OCI-LY7 (cell line): Measurements from ENCODE around the gene CLMN. TPM values are rescaled to one million over a fixed set of nuclear protein-coding genes. Genes with fewer than 3 reads are reported as not detected.

ENCODE experiments used
- BruUV-seq: library from RNA; stranded (reverse); fragments of 400-500 nt; replicated peaks from 2 replicates; lab custom pipeline; 2021; lab: Mats Ljungman, UMichigan
- CTCF ChIA-PET: fragments of 300-600 bp; sonication (Branson Sonifier 250); formaldehyde crosslinking; loops from one replicate; lab custom pipeline; 2022; ENCODE audit warnings: antibody characterized with exemption; ENCODE audit not compliant: unreplicated experiment; lab: Charles Lee
- POLR2A ChIA-PET: fragments of 300-600 bp; sonication (Branson Sonifier 250); formaldehyde crosslinking; loops from one replicate; lab custom pipeline; 2022; ENCODE audit warnings: antibody characterized with exemption; lab: Charles Lee
- DNase-seq: peaks from one replicate; pipeline ENCODE4 v3.0.0-alpha.2; 2015; ENCODE audit warnings: low spot score
- H2AFZ ChIP-seq: fragments of 200-600 bp; sonication (generic), shearing (Covaris generic); 2 replicates; pipeline ENCODE4 v1.6.1; 2014; ENCODE audit warnings: mild to moderate bottlenecking, antibody characterized with exemption, low read length, moderate library complexity
- H3K27ac ChIP-seq: fragments of 200-600 bp; sonication (generic); 2 replicates; pipeline ENCODE4 v1.5.1; 2014; ENCODE audit warnings: mixed run types, low read depth, mild to moderate bottlenecking, moderate library complexity, low read length, inconsistent platforms; ENCODE audit not compliant: poor library complexity, severe bottlenecking
- H3K36me3 ChIP-seq: fragments of 200-600 bp; sonication (generic); 2 replicates; pipeline ENCODE4 v1.6.1; 2014; ENCODE audit warnings: mild to moderate bottlenecking, antibody characterized with exemption, low read length, moderate library complexity, mixed read lengths; ENCODE audit not compliant: insufficient read depth
- H3K4me1 ChIP-seq: fragments of 200-600 bp; sonication (generic); 2 replicates; pipeline ENCODE4 v1.5.1; 2014; ENCODE audit warnings: mild to moderate bottlenecking, low read length; ENCODE audit not compliant: insufficient read depth, poor library complexity, severe bottlenecking
- H3K4me2 ChIP-seq: fragments of 200-600 bp; sonication (generic); 2 replicates; pipeline ENCODE4 v1.6.1; 2014; ENCODE audit warnings: mild to moderate bottlenecking, low read length
- H3K4me3 ChIP-seq: fragments of 200-600 bp; sonication (generic); 2 replicates; pipeline ENCODE4 v1.5.1; 2014; ENCODE audit warnings: mild to moderate bottlenecking, low read depth, low read length; ENCODE audit not compliant: poor library complexity, severe bottlenecking
- H3K79me2 ChIP-seq: fragments of 200-600 bp; sonication (generic); 2 replicates; pipeline ENCODE4 v1.6.1; 2016; ENCODE audit warnings: low read depth, mild to moderate bottlenecking, low read length, moderate library complexity, mixed read lengths; ENCODE audit not compliant: insufficient read depth
- H3K9me2 ChIP-seq: fragments of 200-600 bp; sonication (generic); 2 replicates; pipeline ENCODE4 v1.6.1; 2016; ENCODE audit warnings: mild to moderate bottlenecking, low read length, mixed read lengths; ENCODE audit not compliant: insufficient read depth
- H3K9me3 ChIP-seq: fragments of 200-600 bp; sonication (generic); 2 replicates; pipeline ENCODE4 v1.6.1; 2014; ENCODE audit warnings: mild to moderate bottlenecking, mixed run types, low read length, mixed read lengths
- H4K20me1 ChIP-seq: fragments of 200-600 bp; sonication (generic); 2 replicates; pipeline ENCODE4 v1.6.1; 2014; ENCODE audit warnings: mild to moderate bottlenecking, antibody characterized with exemption, low read length, moderate library complexity, mixed read lengths; ENCODE audit not compliant: insufficient read depth
- CTCF ChIP-seq: fragments of 200-600 bp; sonication (generic); conservative IDR thresholded peaks from 2 replicates; pipeline ENCODE4 v1.5.1; 2014; ENCODE audit warnings: mild to moderate bottlenecking, antibody characterized with exemption, low read length, moderate library complexity, mixed read lengths
- EZH2phosphoT487 ChIP-seq: fragments of 200-600 bp; sonication (generic); IDR thresholded peaks from 2 replicates; pipeline ENCODE4 v1.6.1; 2018; ENCODE audit warnings: low read depth, borderline replicate concordance, mild to moderate bottlenecking, mixed run types, antibody characterized with exemption, low read length, moderate library complexity, mixed read lengths
- intact Hi-C: fragments of 100-400 bp; cut with micrococcal nuclease; formaldehyde crosslinking; loops from one replicate; pipeline ENCODE4 v1.10.0; 2022; ENCODE audit not compliant: unreplicated experiment
- total RNA-seq, 2 experiments: library from RNA; depleted of rRNA in 1 of 2; stranded (reverse); fragments of >200 nt in 1 of 2; shearing (Covaris generic) in 1 of 2; gene quantifications; 2 replicates each; pipeline ENCODE4 v1.2.3, GENCODE V29; 2014 to 2022

CLMN gene
- total RNA-seq, 2 experiments from 2014 or later: 6.8 to 12.0 TPM

GRCh38 chr14:95144849-95145248 lies 174.9 kb downstream of the CLMN start:
- Histone ChIP-seq H3K79me2 (peaks cover 100% of the 10 kb centered on the region), H3K9me3 (peaks cover 27% of the 10 kb centered on the region), H3K9me2 (no peaks in the 10 kb centered on the region), H3K27ac (no peak overlapping the region), H3K4me1 (peaks cover 48% of the 10 kb centered on the region), H3K36me3 (peaks cover 35% of the 10 kb centered on the region), H2AFZ (no peak overlapping the region), H3K4me3 (no peak overlapping the region), H3K4me2 (no peak overlapping the region), H4K20me1 (peaks cover 8% of the 10 kb centered on the region; the same call in 1 of the 2 replicates)
- no peak for TF ChIP-seq EZH2phosphoT487
- TF ChIP-seq CTCF: no peak
- no peak for DNase-seq
- CTCF ChIA-PET: no interaction called here
- intact Hi-C loops: loop anchor here (1.0 kb wide), 1 partner anchor 12 kb away; the partner anchor contains the start of gene DICER1
- BruUV-seq: no TSS peak
- POLR2A ChIA-PET: interaction anchor here (0.7 to 1.8 kb wide), 2 partner anchors 11 to 329 kb away, joined by 3 to 7 read pairs; no protein-coding TSS in a partner anchor

- H3K27ac ChIP-seq: peak overlapping the region; percentile 18
Observed at GRCh38 chr14:95143808-95144620, 175.7 kb downstream of the CLMN start.

More at GRCh38 chr14:95143808-95144620, 175.7 kb downstream of the CLMN start:
- Histone ChIP-seq H2AFZ (no peak overlapping the region), H3K9me2 (no peaks in the 10 kb centered on the region), H4K20me1 (peaks cover 8% of the 10 kb centered on the region; the same call in 1 of the 2 replicates), H3K4me3 (peak overlapping the region; percentile 12), H3K4me2 (peak overlapping the region; percentile 40), H3K36me3 (peaks cover 44% of the 10 kb centered on the region), H3K4me1 (peaks cover 56% of the 10 kb centered on the region), H3K9me3 (peaks cover 27% of the 10 kb centered on the region), H3K79me2 (peaks cover 100% of the 10 kb centered on the region)
- no peak for TF ChIP-seq CTCF
- TF ChIP-seq EZH2phosphoT487: no peak
- CTCF ChIA-PET: no interaction called here
- POLR2A ChIA-PET: interaction anchor here (0.7 to 1.8 kb wide), 2 partner anchors 12 to 330 kb away, joined by 3 to 7 read pairs; no protein-coding TSS in a partner anchor
- peak; percentile 38 for DNase-seq
- BruUV-seq: no TSS peak
- intact Hi-C loops: loop anchor here (1.0 kb wide), 1 partner anchor 13 kb away; the partner anchor contains the start of gene DICER1
